ENCODE results near the gene STUB1.
A peak's percentile ranks its signal among the peaks of the same experiment; 100 is the strongest.

The STUB1 gene

GRCh38 chr16:638836-639235, 41.4 kb upstream of the STUB1 start:
- TF ChIP-seq USF1 (IDR thresholded peaks at IDR 0.05) (no peak), RAD21 (IDR thresholded peaks at IDR 0.05; ENCODE audit: low read depth) (no peak), NFIC (IDR thresholded peaks at IDR 0.05) (no peak), TCF12 (IDR thresholded peaks at IDR 0.05; ENCODE audit: low read depth) (no peak), MAX (IDR thresholded peaks at IDR 0.05) (no peak), EGR1 (IDR thresholded peaks at IDR 0.05) (no peak), REST (IDR thresholded peaks at IDR 0.05; ENCODE audit: low read depth) (no peak), YY1 (IDR thresholded peaks at IDR 0.05; ENCODE audit: low read depth) (no peak), ZBTB7A (IDR thresholded peaks at IDR 0.05; ENCODE audit: low read depth) (no peak), FOXM1 (IDR thresholded peaks at IDR 0.05; ENCODE audit: borderline replicate concordance, low read depth) (no peak), TAF1 (IDR thresholded peaks at IDR 0.05; ENCODE audit: low read depth) (no peak), EP300 (IDR thresholded peaks at IDR 0.05; ENCODE audit: borderline replicate concordance) (no peak)

DNA sequence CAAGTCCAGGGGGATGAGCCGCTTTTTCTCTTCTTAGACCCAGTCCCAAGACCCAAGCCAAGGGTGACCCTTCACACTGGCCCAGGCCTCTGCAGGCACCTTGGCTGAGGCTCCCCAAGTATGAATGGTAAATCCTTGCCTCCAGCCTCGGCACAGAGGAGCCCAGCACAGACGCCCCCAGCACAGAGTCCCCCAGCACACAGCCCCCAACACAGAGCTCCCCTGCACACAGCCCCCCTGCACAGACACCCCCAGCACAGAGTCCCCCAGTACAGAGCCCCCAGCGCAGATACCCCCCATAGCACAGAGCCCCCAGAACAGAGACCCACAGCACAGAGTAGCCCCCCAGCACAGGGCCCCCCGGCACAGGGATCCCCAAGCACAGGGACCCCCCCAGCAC, 39.6 kb upstream of the STUB1 start:
- TF ChIP-seq TAF1 (IDR thresholded peaks at IDR 0.05; ENCODE audit: low read depth) (no peak), RAD21 (IDR thresholded peaks at IDR 0.05; ENCODE audit: low read depth) (no peak), FOXM1 (IDR thresholded peaks at IDR 0.05; ENCODE audit: borderline replicate concordance, low read depth) (no peak), YY1 (IDR thresholded peaks at IDR 0.05; ENCODE audit: low read depth) (no peak), TCF12 (IDR thresholded peaks at IDR 0.05; ENCODE audit: low read depth) (no peak), CEBPB (IDR thresholded peaks at IDR 0.05) (no peak), ZBTB7A (IDR thresholded peaks at IDR 0.05; ENCODE audit: low read depth) (no peak), USF1 (IDR thresholded peaks at IDR 0.05) (no peak), EGR1 (IDR thresholded peaks at IDR 0.05) (no peak), NFIC (IDR thresholded peaks at IDR 0.05) (no peak)

GRCh38 chr16:641326-642188, 38.7 kb upstream of the STUB1 start, which contains the start of gene MCRIP2:
MCRIP2 (plus strand) TSS chr16:641828; CDS start chr16:641992, 164 bp downstream.
- TF ChIP-seq REST (IDR thresholded peaks at IDR 0.05; ENCODE audit: low read depth) (no peak), CEBPB (IDR thresholded peaks at IDR 0.05) (no peak), NFIC (IDR thresholded peaks at IDR 0.05) (peak; percentile 25; the same call in 1 of the 2 replicates), RAD21 (IDR thresholded peaks at IDR 0.05; ENCODE audit: low read depth) (no peak), YY1 (IDR thresholded peaks at IDR 0.05; ENCODE audit: low read depth) (peak; percentile 79), EGR1 (IDR thresholded peaks at IDR 0.05) (peak; percentile 90), MAX (IDR thresholded peaks at IDR 0.05) (peak; percentile 79), USF1 (IDR thresholded peaks at IDR 0.05) (no peak), EP300 (IDR thresholded peaks at IDR 0.05; ENCODE audit: borderline replicate concordance) (no peak), TAF1 (IDR thresholded peaks at IDR 0.05; ENCODE audit: low read depth) (peak; percentile 55; the same call in 1 of the 2 replicates), ZBTB7A (IDR thresholded peaks at IDR 0.05; ENCODE audit: low read depth) (0 out of 2 replicates have a peak, but pooled peaks have one; percentile 52), CREB1 (IDR thresholded peaks at IDR 0.05; ENCODE audit: low read depth) (no peak), TEAD4 (IDR thresholded peaks at IDR 0.05) (no peak), FOXM1 (IDR thresholded peaks at IDR 0.05; ENCODE audit: borderline replicate concordance, low read depth) (no peak), TCF12 (IDR thresholded peaks at IDR 0.05; ENCODE audit: low read depth) (peak; percentile 34; the same call in 1 of the 2 replicates)

DNA sequence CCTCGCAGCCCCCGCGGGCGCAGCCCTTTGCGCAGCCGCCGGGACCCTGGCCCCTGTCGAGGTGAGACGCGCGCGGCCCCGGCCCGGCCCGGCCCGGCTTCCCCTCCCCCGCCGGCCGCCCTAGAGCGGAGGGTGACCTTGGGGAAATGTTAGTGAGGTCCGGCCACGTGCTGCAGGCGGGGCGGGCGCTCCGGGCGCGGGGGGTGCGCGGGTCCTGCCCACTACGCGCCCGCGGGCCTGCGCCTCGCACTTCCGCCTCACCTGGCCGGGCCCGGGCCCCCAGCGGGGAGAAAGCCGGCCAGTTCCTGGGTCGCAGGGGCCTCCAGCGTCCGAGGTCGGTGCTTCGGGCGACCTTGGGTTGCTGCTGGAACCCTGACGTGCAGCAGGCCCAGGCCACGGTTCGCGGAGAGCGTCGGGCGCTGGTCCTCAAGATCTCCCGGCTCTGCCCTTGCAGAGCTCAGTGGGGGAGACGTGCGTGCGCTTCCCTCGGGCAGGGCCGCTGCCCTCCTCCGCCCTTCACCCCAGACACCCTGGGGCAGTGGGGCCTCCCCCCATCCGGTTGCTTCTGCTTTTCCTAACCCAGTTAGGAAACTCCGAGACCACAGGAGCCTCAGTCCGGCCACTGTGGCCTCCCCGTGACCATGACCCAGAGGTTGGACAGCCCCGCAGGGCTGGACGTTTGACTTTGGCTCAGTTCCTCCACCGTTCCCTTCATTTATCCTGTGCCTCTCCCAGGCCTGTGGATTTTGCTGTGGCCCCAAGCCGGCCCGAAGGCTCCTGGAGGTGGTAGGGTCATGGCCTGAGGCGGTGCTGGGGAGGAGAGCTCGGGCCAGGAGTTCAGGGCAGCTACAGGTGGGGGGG, 37.8 kb upstream of the STUB1 start:
- TF ChIP-seq NFIC (IDR thresholded peaks at IDR 0.05) = no peak
- TF ChIP-seq EP300 (IDR thresholded peaks at IDR 0.05; ENCODE audit: borderline replicate concordance) = no peak
- no peak for TF ChIP-seq ZBTB7A (IDR thresholded peaks at IDR 0.05; ENCODE audit: low read depth)
- TF ChIP-seq CREB1 (IDR thresholded peaks at IDR 0.05; ENCODE audit: low read depth) = no peak
- peak; percentile 16; the same call in 1 of the 2 replicates for TF ChIP-seq YY1 (IDR thresholded peaks at IDR 0.05; ENCODE audit: low read depth)
- peak; percentile 94 for TF ChIP-seq MAX (IDR thresholded peaks at IDR 0.05)
- no peak for TF ChIP-seq EGR1 (IDR thresholded peaks at IDR 0.05)
- TF ChIP-seq TEAD4 (IDR thresholded peaks at IDR 0.05) = 0 out of 2 replicates have a peak, but pooled peaks have one; percentile 15
- peak; percentile 88 for TF ChIP-seq USF1 (IDR thresholded peaks at IDR 0.05)
- TF ChIP-seq CEBPB (IDR thresholded peaks at IDR 0.05) = no peak

Measured in Ishikawa (cell line).